ENCODE results near the gene TUBB1.
"Not testable (repeated sequence)": the region's sequence is repeated elsewhere in the genome, so short reads cannot be mapped to it uniquely, and the experiment has no call there.

TUBB1 gene

DNA sequence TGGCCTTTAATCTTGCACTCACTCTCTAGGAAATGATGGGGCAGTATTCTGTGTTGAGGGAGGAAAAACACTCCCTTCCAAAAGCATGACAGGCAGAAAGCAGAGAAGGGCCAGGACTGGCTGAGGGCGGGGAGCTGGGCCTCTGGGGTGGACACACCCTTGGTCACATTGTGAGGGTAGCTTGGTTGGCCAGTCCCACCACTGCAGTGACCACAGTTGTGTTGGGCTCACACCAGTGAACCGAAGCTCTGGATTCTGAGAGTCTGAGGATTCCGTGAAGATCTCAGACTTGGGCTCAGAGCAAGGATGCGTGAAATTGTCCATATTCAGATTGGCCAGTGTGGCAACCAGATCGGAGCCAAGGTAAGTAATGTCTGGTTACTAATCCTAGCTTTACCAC is at the start of gene TUBB1:
TUBB1 (plus strand) TSS at position 213 of the 400 bp plus-strand sequence; CDS start at position 307, 94 bp downstream.
- DNase-seq, result no peak

- no peak for DNase-seq
Measured at GRCh38 chr20:58969439-58969838, 49.8 kb upstream of the TUBB1 start.

DNA sequence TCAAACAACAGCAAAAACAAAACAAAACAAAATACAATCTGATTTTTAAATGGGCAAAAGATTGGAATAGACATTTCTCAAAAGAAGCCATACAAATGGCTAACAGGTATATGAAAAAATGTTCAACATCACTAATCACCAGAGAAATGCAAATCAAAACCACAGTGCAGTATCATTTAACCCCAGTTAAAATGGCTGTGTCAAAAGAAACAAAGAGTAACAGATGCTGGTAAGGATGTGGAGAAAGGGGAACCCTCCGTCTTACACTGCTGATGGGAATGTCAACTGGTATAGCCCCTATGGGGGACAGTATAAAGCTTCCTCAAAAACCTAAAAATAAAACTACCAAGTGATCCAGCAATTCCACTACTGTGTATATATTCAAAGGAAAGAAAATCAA is 49.1 kb upstream of the TUBB1 start:
- no peak for DNase-seq

DNA sequence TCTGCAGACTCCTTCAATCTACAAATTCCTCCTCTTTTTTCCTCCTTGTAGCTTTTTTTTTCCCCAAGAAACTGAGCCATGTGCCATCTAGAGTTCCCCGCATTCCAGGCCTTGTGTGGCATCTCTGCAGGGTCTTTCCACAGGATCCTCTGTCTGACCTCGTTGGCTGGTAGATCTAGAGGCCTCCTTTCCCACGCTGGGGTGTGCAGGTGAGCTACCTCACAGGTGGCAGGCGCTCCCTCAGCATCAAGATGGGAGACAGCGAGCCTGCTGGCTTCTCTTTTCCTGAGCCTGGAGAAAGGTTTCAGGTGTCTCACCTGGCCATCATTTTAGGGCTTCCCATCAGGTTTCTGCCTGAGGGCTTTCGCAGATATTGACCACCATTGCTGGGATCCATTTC is 47.8 kb upstream of the TUBB1 start:
- DNase-seq, result no peak

GRCh38 chr20:58973179-58973578 is 46.0 kb upstream of the TUBB1 start:
- DNase-seq, result no peak

- DNase-seq, result no peak
Measured at GRCh38 chr20:58973866-58974265, 45.4 kb upstream of the TUBB1 start.

GRCh38 chr20:58975353-58975752 is 43.9 kb upstream of the TUBB1 start:
- DNase-seq, result no peak

DNA sequence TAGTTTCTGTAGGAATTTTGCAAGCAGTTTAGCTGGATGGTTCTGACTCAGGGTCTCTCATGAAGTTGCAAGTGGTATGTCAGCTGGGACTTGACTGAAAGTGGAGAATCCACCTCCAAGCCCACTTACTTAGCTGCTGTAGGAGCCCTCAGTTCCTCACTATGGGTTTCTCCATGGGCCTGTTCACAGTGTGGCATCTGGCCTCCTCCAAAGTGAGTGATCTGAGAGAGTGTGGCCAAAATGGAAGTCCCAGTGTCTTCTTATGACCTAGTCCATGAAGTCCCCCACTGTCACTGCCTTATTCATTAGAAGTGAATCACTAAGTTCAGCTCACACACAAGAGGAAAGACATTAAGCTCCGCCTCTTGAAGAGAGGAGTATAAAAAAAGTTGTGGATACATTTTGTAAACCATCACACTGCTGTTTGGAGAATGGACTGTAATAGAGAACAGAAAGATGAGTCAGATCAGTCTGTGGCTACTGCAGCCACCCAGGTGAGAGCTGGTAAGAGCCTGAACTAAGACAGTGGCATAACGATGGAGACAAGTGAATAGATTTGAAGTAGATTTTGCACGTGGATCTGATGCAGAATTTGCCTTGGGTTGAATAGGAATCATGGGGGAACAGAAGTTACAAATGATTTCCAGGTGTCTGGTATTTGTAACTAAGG is 43.0 kb upstream of the TUBB1 start:
- DNase-seq, result no peak

DNA sequence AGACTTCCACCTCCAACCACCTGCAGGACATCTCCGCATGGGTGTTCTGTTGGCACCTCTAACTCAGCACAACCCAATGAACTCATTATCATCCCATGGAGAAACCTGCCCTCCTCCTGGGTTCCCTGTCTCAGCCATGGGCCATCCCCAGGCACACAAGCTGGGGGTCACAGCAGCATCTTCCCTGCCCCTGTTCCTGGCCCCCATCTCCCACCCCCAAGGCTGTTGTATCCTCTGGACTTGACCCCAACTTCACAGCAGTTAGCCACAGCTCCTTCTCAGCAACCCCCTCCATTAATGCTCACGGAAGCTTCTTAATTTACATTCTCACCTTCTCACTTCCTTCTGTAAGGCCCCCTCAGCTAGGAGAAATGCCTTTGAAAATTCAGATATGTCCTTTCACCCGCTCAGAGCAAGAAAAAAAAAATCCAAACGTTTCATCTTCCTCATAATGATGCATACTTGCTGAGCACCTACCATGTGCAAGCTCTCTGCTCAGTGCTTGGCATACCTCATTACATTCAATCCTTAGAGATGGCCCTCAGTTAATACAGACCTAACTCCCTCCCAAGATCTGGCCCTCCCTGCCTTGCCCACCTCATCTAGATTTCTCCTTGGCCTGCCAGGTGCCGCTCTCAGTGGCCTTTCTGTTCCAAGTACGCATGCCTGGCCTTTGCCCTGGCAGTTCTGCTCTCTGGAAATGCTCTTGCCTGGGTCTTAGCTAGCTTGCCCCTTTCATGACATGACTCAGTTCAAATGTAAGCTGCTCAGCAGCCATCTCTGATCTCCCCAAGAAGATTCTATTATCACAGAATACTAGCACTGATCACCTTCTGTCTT is 40.7 kb upstream of the TUBB1 start:
- no peak for DNase-seq

DNA sequence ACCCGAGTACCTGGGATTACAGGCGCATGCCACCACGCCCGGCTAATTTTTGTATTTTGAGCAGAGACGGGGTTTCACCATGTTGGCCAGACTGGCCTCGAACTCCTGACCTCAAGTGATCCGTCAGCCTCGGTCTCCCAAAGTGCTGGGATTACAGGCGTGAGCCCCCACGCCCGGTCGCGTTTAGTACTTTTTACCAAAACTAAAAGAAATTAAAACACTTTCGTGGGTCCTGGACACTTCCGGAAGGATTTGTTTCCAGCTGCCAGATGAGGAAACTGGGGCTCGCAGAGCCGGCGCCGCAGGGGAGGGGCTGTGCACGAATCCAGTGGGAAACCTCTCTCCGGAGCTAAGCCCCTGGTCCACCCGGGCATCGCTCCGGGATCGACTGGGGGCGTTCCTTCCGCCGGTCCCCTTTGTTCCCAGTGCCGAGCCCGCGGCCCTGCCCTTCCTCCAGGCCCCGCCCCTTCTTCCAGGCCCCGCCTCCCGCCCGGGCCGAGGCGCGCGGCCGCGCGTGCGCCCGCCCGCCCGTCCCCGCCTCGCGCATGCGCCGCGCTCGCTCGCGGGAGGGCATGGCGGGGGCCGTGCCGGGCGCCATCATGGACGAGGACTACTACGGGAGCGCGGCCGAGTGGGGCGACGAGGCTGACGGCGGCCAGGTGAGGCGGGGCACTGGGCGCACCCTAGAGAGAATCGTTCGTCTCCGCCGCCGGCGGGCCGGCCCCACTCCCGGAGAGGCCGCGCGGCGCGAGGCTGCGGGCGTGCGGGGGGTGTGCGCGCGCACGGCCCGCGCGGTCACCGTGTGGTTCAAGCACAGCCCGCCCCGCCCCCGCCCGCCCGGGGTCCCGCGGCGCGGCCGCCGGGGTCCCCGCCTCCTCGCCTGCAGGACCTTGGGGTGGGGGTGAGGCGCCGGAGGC is 38.3 kb upstream of the TUBB1 start, which contains the start of gene NELFCD:
NELFCD (plus strand) TSS at position 546 of the 917 bp plus-strand sequence; CDS start at position 600, 54 bp downstream.
- DNase-seq, result peak; percentile 47

- no peak for DNase-seq
Measured at GRCh38 chr20:58981628-58982364, 37.4 kb upstream of the TUBB1 start.

GRCh38 chr20:58982406-58983114 is 36.7 kb upstream of the TUBB1 start:
- no peak for DNase-seq

DNA sequence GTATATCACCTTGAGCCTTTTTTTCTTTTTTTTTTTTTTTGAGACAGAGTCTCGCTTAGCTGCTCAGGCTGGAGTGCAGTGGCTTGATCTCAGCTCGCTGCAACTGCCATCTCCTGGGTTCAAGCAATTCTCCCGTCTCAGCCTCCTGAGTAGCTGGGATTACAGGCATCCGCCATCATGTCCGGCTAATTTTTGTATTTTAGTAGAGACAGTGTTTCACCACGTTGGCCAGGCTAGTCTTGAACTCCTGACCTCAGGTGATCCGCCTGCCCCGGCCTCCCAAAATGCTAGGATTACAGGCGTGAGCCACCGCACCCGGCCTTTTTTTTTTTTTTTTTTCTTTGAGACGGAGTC is 36.1 kb upstream of the TUBB1 start:
- not testable (repeated sequence) for DNase-seq

DNA sequence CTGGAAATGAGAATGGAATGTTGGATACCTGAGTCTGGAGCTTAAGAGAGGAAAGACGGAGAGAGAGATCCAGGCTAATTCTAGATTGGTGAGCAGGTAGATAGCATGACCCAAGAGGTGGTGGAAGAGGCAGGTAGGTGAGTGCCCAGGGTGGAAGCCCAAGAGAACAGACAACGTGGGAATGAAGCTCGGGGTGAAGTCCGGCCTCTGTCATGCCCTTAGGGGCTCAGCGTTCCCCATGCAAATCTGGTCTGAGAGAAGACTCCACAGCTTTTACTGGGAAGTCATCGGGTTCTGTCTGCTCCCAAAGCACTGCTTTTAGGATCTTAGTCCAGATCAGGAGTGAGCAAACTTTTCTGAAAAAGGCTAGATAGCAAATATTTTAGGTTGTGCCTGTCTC is 34.5 kb upstream of the TUBB1 start:
- no peak for DNase-seq

GRCh38 chr20:58985656-58986055 is 33.6 kb upstream of the TUBB1 start:
- no peak for DNase-seq

DNA sequence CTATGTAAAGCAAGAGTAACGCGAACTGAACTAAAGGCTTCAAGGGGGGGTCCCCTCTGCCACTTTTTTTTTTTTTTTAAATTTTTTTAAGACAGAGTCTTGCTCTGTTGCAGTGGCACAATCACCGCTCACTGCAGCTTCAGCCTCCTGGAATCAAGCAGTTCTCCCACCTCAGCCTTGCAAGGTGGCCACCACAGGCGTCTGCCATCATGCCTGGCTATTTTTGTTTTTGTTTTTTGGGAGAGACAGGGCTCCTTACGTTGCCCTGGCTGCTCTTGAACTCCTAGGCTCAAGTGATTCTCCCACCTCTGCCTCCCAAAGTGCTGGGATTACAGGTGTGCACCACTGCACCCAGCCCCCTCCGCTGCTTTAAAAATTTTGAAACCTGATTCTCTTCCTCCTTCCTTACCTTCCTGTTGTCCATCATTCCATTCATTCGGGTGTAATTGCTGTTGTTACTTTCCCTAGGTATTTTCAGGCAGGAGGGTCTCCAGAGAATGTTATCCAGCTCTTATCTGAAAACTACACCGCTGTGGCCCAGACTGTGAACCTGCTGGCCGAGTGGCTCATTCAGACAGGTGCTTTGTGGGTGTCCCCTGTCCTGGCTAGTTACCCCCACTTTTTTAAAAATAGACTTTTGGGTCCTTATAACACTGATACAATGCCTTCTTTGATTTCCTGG is 32.8 kb upstream of the TUBB1 start:
- DNase-seq, result no peak

DNA sequence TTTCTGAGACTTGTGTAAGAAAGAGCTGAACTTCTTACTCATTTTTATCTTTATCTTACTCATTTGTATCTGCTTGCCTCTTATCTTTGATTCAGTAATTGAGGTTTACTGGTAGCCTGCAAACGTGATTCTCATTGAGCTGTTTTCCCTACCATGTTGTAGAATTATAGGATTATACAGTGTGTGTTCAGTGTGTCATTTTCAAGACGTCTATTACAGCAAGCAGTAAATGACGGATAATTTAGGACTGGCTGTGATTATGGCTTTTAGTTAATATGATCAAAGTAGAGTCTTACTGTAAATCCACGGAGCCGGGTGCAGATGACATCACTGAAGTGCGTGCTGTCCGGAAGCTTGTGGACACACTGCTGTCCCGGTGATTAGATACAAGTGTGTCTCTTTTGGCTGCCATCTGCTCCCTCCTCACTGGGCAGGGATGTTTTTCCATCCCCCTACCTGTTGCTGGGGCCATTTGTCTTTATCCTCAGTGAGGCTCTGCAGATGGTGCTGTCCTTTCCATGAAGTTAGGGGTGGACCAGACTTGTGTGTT is 32.2 kb upstream of the TUBB1 start:
- DNase-seq, result no peak

DNA sequence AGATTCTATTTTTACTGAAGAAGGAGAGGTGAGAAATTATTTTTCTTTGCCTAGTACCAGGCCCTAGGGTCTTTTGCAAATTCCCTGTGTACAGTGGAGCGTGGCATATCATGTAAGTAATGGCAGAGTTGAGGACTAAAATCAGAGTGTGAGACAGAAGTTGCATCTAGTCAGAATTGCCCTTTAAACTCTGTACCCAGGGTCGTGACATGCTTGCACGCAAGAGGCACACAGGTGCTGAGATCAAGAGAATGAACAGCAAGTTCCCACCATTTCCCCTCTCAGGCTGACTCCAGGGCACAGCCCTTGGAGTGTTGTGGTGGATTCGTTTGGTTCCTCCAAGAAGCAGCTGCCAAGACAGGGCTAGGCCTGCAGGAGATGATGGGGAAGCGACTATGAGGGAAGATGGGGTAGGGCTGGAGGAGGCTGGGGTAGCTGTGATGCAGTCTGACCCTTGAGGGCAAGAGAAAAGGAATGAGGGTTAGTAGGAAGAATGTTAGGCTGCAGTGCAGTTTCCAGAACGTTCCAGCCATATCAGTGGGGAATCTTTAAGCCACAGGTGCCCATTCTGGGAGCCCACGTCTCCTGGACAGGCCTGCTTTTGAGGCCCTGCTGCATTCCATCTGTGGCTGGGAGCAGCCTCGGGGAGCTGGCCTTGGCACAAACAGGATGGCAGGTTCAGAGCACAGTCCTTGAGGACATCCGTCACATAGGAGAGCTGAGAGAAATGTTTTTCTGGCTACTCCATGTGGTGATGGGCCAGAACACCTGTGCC is 31.3 kb upstream of the TUBB1 start:
- no peak for DNase-seq

DNA sequence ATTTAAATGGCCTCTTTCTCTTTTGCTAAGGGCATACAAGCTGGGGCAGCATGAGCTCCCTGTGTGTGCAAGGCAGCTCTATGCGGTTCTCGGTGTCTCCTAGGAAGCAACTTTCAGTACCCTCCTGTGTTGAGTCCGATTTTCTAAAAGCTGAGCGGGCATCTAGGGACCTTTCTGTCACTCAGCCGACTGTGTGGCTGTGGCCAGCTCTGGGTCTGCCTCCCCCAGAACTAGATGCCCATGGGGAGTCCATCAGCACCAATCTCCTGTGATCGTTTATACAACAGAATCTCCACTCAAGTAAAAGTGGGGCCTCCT is 30.7 kb upstream of the TUBB1 start:
- DNase-seq, result no peak

DNA sequence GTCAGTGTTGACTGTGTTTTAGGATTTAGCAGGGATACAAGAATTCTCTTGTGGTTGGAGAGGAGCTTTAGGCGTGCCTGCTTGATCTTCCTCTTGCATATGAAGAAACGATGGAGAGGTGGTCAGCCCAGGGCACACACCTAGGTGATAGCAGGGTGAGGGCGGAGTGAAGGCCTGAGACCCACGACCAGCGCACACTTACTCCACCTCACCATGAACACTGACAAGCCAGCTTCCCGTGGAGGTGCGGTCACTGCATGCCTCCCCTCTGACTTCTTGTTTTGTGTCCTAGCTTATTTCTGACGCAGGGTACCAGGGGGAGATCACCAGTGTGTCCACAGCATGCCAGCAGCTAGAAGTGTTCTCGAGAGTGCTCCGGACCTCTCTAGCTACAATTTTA is 30.0 kb upstream of the TUBB1 start:
- no peak for DNase-seq

All from NCI-H748 treated with DMSO at 0.1 percent for 48 hours (cell line).